GM21576 (cell line): Measurements from ENCODE around the gene BBLN.
"Not testable (repeated sequence)": the region's sequence is repeated elsewhere in the genome, so short reads cannot be mapped to it uniquely, and the experiment has no call there.

Experiments used
- ATAC-seq: cut with Tn5 transposase; IDR thresholded peaks from one replicate; pipeline ENCODE4 v1.9.1; 2021; ENCODE audit warnings: mild to moderate bottlenecking, moderate library complexity; ENCODE audit not compliant: unreplicated experiment

Gene BBLN

DNA sequence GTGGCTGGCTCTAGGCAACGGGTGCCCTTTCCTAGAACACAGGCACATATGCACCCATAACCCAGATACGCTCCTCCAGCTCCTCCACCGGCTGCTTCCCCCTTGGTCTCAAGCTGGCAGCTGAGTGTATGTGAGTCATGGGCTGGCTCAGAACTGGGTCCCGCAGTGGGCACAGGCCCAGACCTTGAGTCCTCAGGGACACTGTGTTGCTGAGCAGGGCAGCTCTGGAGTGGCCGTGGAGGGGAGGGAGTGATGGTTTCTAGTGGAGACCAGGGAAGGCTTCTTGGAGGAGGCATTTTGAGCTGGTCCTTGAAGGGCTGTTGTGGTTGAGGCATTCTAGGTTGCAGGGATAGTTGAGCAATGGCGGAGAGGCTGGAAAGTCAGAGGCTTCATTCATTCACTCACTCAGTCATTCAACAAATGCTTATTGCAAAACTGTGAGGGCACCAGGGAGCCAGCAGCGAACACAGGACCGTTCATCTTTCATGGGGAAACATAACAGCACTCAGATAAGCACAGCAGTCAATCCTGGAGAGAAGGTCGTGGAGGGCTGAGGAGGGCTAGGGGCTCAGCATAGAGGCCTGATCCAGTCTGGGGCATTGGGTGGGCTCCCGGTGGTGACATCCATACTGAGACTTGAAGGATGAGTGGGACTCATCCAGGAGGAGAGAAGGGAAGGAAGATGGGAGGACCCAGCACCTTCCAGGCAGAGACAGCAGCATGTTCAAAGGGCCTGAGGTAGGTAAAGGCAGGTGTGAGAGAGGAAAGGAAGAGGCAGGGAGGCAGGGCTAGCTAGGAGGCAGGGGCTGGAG is 2.4 kb downstream of the BBLN start:
- no peak for ATAC-seq

DNA sequence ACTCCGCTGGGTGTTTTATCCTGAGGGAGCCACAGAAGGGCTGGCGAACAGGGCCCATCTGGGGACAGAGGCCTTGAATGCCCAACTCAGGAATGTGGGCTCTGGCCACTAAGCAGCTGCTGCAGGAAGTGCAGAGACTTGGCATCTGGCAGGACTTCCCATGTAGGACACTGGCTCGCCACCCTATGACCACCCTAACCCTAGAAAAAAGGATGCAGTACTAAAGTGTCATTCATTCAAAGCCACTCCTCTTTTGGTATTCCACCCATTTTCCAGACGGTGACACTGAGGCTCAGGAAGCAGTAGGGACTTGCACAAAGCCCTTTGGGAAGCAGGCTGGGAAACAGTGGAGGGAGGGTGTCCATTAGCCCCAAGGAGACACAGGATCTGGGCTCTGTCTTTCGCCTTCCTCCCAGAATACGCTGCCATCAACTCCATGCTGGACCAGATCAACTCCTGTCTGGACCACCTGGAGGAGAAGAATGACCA is 3.0 kb downstream of the BBLN start:
- no peak for ATAC-seq

DNA sequence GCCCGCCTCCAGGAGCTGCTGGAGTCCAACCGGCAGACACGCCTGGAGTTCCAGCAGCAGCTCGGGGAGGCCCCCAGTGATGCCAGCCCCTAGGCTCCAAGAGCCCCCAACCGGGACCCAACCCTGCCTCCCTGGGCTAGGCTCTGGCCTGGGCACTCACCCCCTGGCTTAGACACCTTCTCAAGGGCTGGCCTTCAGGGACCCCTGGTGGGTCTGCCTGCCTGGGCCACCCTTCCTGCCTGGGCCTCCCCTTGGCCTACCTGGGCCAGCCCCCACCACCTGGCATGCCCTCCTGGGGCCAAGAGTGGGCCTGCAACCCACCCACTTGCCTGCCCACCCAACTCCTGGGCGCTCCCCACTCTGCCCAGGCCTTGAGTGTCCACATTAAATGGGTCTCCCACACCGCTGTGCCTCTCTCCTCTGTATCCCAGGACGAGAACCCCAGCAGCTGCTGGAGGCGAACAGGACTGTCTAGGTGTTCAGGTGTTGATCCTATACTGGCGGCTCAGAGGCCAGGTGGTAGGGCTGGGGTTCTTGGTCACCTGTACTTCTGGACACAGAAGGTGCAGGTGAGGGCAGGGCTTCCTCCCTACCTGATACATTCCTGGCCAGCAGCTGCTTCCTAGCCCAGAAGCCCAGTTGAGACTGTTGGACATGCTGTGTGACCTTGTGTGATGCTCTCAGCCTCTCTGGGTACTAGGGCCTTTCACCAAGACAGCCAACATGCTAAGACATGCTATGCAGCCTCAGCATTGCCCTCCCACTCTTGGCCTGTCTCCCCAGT is 3.6 kb downstream of the BBLN start:
- ATAC-seq, result no peak

DNA sequence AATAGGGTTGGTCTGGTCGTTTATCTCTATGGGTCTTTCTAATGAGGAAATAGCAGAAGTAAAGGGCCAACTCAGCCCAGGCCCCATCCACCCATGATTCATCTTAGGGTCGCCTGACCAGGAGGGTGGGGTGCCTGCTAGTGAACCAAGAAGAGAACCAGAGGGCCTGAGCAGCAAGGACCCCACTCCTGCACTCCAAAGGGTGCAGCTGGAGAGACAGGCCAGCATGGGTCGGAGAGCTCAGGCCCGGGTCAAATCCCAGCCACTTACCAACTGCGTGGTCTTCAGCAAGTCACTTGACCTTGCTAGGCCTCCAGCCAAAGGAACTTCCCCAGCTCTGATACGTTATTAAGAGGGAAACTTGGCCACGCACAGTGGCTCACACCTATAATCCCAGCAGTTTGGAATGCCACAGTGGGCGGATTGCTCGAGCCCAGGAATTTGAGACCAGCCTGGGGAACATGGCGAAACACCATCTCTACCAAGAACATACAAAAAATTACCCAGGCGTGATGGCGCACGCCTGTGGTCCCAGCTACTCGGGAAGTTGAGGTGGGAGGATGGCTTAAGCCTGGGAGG is 4.3 kb downstream of the BBLN start:
- no peak for ATAC-seq

DNA sequence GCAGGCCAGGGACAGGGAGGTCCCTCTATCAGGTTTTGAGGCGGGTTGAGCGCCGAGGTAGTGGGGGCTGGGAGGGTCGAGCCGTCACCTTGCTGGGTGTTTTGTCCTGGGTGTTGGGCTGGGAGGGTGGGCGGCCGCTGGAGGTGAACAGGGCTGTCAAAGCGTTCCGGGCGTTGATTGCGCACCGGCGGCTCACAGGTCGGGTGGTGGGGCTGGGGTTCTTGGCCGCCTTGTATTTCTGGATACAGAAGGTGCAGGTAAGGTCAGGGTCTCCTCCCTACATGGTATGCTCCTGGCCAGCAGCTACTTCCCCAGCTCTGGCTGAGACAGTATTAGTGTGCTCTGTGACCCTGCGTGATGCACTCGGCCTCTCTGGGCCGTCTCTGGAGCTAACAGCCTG is 6.1 kb downstream of the BBLN start:
- no peak for ATAC-seq

DNA sequence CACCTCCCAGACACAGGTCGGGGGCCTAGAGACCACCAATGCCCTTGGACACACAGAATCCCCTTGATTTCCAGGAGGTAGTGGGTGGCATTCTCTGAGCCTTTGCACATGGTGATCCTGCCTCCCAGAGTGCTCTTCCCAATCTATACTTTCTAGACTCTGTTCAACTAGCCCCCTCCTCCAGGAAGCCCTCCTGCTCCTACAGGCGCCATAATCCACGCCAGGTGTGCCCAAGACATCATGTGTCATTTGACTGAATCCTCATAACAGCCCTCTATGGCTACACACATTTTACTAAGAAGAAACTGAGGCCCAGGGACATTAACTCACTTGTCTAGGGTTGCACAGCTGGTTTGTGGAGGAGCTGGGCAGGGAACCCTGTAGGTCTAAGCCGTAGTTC is 7.1 kb downstream of the BBLN start:
- no peak for ATAC-seq

DNA sequence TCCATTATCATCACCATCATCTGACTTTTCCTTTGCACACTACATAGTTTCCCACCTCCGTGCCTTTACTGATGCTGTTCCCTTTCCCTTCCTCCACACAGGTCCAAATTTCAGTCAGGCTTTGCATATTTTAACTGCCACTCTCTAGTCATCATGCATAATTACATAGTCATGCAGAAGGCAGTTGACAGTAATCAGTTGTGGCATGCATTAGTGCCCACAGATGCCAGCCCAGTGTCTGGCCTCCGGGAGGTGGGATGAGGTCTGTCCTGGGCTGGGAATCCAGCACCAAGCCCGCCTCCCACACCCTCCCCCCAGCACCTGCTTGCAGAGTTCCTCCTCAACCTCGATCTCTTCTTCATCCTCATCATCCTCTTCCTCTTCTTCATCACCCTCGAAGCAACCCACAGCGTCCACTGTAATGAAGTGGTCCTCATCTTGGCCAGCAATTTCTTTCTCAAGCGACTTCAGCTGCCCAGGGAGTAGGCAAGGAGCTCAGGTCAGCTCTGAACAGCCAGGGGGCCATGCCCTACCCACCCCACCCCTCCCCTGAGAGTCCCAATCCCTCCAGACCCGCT is 8.8 kb downstream of the BBLN start:
- no peak for ATAC-seq

DNA sequence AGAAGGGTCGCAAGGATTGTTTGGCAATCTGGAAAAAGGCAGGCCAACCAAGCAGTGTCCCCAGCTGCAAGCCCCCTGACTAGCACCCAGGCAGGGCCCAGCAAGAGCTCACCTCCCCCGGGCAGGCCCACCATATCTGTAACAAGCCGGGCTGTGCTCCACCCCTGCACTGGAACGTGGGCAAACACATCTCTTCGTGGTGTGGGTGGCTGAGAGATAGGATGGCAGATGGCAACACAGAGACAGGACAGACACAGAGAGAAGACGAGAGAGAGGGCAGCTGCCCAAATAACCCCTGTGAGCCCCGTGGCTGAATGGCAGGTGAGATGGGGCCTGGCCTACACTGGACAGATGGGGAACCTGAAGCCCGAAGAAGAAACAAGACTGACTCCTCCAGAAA is 9.4 kb downstream of the BBLN start:
- no peak for ATAC-seq

DNA sequence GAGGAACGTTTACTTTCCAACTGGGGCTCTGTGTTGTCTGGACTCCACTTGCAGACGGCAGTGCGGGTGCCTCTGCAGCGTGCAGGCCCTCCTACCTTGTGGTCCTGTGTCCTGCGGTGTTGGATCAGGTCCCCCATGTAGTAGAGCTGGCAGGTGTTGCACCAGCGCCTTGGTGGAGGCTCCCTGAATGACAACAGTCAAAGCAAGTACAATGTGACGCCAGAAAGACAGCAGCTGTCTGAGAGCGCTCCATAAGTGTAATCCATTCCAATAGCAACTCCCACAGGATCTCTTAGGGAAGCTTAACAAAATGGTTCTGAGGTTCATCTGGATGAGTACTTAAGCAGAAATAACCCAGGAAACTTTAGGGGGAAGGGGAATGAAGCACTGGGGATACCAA is 9.9 kb downstream of the BBLN start:
- ATAC-seq, result no peak

DNA sequence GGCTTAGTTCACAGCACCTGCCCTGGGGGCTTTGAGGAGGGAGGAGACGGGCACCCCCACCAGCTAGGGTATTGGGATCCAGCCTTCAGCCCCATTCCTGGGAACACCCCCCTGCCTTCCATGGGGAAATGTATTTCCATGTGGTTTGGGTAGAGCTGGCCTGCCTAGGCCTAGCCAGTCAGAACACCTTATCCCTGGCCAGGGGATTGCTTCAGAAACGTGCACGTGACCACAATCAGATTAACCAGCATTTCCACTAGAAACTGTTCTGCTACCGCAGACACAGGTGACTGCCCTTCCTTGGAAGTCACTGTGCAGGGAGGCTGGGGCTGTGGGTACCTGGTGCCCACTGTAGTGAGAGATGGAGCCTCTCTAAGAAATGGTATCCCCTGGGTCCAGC is 14.0 kb downstream of the BBLN start:
- no peak for ATAC-seq

DNA sequence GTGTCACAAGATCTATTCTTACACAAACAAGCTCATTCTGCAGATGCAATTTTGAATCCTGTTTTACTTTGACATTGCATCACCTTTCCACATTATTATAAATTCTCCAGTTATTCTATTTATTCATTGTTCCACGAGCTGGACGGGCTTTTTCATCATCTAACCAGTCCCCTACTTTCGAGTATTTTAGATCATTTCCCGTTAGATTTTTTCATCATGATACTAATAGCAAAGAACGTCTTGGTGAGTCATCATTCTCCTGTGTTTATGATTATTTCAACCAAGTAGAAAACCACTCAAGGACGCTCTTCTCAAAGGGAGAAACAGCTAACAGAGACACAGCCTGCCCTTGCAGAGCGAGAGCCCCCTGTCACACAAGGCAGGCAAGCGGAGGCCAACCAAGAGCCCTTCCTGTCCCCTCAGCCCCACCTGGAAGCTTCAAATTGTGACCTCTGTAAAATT is 15.1 kb downstream of the BBLN start:
- ATAC-seq, result no peak

DNA sequence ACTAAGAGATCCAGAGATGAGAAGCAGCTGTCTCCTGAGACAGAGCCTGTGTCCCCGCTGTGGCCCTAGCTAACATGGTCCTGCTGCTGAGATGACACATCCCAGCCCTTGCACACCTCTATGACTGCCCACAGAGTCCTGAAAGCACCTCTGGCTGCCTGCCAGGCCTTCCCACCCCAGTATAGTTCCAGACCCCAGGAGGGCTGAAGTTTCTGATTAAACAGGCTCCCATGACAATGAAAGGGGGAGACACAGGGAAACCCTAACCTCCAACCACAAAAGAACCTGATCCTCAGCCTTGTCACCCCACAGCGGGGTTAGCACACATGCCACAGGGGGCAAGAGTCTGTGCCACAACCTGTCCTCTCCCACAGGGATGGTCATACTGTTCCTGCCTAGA is 15.7 kb downstream of the BBLN start:
- no peak for ATAC-seq

DNA sequence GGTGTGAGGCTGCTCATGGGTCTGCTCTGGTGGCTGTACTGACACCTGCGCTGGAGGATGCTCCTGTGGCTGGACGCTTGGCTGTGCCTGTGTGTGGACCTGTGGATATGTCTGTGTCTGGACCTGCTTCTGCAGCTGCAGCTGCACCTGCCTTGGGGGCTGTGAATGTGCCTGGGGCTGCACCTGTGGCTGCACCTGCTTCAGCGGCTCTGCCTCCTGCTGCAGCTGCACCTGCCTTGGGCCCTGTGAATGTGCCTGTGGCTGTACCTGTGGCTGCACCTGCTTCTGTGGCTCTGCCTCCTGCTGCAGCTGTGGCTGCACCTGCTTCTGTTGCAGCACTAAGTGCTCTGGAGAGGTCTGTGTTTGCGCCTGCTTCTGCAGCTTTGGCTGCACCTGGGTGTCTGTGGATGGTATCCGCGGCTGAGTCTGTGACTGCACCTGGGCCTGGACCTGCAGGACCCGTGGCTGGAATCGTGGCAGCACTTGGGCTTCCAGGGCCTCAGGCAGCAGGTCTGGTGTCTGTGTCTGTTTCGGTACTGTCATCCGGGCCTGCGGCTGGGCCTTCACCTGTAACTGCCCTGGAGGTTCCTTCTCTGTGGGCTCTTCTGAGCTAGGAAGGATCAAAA is 18.9 kb downstream of the BBLN start:
- no peak for ATAC-seq

DNA sequence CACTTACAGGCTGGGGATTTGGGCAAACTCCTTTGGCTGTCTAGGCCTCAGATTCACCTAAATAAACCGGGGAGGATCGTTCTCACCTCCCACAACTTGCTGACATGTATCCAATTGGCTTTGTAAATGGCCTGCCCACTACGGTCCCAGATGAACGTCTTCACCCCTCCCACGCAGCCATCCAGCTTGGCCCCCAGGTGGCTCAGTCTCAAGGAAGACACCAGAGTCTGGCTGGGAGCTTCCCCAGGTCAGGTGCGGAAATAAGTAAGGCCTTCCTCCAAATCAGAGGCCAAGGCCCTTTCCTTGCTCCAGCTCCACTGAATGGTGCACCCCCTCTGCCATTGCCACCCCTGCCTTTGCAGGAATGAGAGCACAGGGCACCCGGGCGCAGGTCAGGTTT is 19.9 kb downstream of the BBLN start:
- no peak for ATAC-seq

DNA sequence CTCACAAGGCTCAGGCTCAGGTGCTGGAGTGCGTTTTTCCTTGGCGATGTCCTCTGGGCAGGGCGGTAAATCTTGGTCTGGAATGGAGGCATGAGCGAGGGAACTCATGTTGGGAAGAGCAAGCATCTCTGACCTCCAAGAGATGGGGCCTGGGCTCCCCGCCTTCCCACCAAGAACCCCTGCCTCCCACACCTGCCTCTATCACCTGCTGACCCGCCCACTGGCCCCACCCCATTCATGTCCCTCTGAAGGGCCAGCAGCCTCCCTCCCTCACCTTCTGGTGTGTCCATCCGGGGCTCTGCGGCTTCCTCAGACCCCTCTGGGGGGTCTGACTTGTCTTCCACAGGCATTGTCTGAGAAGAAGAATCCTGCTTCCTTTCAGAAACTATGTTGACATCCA is 20.4 kb downstream of the BBLN start:
- ATAC-seq, result no peak

DNA sequence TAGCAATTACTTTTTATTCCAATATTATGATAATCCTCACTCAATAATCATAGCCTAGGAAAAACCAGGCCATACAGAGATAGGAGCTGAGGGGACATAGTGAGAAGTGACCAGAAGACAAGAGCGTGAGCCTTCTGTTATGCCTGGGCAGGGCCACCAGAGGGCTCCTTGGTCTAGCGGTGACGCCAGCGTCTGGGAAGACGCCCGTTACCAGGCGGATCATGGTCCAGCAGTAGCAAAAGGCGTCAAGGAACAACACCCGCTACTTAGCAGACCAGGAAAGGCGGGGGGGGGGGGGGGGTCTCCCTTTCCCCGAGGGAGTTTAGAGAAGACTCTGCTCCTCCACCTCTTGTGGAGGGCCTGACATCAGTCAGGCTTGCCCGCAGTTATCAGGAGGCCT is 21.4 kb downstream of the BBLN start:
- ATAC-seq, result not testable (repeated sequence)

DNA sequence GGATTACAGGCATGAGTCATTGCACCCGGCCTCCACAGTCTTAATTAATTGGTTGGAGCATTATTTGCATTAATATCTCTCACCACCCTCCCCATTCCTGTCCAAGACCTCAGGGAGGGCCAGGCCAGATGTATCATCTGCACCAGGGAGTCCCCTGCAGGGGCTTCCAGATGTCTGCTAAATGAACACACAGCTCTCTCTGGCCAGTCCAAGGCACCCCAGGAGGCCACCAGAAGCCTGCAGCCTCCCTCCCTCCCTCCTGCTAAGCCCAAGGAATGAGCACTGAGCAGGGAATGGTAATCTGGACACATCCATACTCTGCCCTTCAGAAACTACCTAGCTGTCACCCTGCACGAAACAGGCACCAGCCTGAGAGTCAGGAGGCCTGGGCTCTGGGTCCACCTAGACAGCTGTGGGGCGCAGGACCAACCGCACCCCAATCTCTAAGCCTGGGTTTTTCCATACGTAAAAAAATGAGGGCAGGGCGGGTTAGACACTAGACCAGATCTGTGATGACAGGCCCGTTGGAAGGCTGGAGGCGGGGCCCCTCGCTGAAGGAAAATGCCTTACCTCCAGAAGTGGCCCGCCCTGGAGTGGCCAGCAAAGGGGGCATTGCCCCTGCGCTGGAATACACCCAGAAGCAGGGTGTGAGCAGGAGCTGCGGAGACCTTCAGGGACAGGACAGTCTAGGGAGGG is 23.0 kb downstream of the BBLN start:
- ATAC-seq, result no peak

DNA sequence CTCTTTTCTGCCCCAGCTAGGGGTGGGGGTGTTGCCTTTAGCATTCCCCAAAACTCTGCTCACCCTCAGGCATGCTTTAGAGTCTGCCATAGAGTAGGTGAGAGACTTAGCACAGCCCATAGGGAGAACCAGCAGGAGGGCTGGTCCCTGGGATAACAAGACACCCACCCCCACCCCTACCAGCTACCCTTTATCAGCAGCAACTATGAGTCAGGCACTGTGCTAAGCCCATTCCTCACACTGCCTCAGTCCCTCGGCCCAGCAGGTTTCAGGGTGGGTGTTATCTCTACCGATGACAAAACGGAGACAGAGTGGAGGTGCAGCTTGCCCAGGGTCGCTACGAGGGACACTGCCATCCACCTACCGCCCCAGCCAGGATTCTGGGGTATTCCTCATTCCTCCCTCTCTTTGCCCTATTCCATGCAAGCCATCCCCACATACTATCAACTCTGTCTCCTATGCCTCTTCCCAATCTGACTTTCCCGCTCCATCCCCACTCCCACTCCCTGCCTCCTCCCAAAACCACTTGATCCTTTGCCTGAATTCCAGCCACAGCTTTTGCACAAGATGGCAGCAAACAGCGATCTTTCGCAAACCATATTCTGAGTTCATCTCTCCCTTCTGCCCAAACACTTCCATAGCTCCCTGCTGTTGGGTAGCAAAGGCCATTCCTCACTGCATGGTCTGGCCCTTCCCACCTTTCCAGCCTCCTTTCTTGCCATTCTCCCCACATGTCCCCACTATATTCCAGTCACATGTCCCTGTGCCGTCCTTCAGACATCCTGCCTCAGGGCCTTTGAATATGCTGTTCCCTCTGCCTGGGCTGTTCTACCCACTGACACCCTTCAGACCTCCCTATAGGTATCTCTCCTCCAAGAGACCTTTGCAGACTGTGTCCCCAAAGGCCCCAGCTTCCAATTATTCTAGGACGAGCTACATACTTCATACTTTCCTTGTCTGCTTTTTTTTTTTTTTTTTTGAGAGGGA is 26.2 kb downstream of the BBLN start:
- ATAC-seq, result no peak

DNA sequence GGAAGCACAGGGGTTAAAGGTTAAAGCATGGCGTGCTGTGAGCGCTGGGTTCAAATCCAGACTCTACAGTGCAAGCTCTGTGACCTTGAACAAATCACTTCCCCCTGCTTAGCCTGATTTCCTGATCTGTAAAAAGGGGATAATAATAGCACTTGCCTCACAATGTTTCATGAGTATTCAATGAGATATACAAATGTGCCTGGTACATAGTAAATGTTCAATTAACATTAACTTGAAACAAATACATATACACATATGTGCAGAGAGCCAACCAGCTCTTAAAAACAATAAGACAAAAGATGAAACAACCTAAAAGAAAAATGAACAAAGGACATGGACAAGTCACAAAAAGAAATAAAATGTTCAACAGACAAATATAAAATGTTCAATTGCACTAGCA is 27.3 kb downstream of the BBLN start:
- no peak for ATAC-seq
